HFF-Myc (cell line): ENCODE results near the gene KCNN3.
"Not testable (repeated sequence)": the region's sequence is repeated elsewhere in the genome, so short reads cannot be mapped to it uniquely, and the experiment has no call there.

Experiments
- DNase-seq: peaks from one replicate; pipeline ENCODE4 v3.0.0-alpha.2; 2011; ENCODE audit warnings: low read depth; ENCODE audit errors: extremely low read depth
- H3K4me3 ChIP-seq: replicated peaks from 2 replicates; pipeline ENCODE4 v1.5.1; 2011; ENCODE audit warnings: low read depth, mild to moderate bottlenecking, control low read depth, low read length
- CTCF ChIP-seq: IDR thresholded peaks from 2 replicates; pipeline ENCODE4 v1.5.1; 2012; ENCODE audit warnings: mild to moderate bottlenecking, low read depth, low read length, control low read depth; ENCODE audit errors: missing control alignments

Gene KCNN3

DNA sequence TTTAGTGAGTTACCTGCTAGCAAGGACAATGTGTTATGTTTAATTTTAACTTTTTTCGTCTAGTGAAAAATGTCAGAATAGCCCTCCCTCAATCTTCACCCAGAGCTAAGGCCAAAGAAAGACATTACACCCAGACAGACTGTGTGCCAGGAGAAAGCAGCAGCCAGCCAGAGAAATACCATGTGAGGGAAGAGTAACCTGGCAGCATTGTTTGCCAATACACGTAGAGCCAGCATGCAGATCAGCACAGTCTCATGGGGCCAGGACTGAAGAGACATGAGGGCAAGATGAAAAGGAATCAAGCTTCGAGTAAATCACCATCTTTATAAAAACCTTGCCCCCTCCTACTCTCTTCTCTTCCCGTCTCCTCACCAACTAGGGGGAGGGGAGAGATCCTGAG lies 173.6 kb downstream of the KCNN3 start:
- no peak for DNase-seq
- no peak for TF ChIP-seq CTCF

DNA sequence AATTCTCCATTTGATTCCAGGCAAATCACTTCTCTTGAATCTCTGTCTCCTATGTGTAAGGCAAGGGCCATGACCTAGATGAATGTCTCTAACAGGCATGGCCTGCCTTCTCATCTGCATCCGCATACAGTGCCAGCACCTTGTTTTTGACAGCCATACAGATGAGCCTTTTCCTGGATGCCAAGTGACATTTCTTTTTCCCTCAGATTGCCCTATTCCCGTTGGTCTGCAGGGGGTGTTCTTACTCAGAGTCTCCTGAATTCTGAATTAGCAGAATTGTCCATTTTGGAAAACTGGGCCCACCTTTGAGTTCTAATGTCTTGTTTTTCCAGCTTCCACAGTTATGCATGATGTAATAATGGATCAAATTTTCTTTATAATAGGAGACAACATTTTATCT lies 174.1 kb downstream of the KCNN3 start:
- TF ChIP-seq CTCF = peak; percentile 26
- no peak for DNase-seq
- H3K4me3 ChIP-seq = no peak overlapping the region

More for the DNA sequence above, 173.6 kb downstream of the KCNN3 start:
- no peak overlapping the region for H3K4me3 ChIP-seq

DNA sequence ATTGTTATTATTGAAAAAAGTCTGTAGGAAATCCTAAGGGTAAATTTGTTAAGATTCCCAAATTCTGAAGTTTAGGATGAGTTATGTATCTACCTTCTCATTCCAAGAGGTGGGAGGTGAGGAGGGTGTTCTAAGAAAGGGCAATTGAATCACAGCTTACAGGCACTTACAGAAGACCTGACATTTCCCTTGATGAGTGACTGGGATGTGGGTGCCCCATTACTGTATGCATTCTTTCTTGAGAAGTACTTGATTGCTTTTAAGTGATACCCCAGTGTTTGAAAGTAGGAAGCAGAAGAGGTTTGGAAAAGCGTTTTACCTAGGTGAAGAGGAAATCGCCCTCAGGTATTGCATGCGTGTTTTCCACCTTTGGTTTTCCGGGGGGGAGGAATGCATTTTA lies 175.1 kb downstream of the KCNN3 start:
- TF ChIP-seq CTCF = no peak
- H3K4me3 ChIP-seq = no peak overlapping the region
- DNase-seq = no peak

DNA sequence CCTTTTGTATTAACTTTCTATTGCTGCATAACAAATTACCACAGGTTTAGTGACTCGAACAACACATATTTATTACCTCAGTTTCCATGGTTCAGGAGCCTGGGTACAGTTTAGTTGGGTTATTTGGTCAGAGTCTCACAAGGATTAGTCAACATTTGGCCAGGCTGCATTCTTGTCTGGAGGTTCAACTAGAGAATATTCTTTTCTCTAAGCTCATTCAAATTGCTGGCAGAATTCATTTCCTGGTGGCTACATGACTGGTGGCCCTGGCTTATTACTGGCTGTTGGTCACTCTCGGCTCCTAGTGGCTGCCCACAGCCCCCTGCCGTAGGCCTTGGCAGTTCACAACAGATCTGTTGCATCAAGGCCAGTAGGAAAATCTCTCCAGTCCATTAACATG lies 181.0 kb downstream of the KCNN3 start:
- no peak for DNase-seq
- no peak overlapping the region for H3K4me3 ChIP-seq
- no peak for TF ChIP-seq CTCF

- H3K4me3 ChIP-seq = no peak overlapping the region
- no peak for TF ChIP-seq CTCF
- no peak for DNase-seq
Observed at GRCh38 chr1:154686507-154686906, 183.6 kb downstream of the KCNN3 start.

GRCh38 chr1:154683820-154684219 lies 186.3 kb downstream of the KCNN3 start:
- H3K4me3 ChIP-seq = no peak overlapping the region
- no peak for TF ChIP-seq CTCF
- no peak for DNase-seq

DNA sequence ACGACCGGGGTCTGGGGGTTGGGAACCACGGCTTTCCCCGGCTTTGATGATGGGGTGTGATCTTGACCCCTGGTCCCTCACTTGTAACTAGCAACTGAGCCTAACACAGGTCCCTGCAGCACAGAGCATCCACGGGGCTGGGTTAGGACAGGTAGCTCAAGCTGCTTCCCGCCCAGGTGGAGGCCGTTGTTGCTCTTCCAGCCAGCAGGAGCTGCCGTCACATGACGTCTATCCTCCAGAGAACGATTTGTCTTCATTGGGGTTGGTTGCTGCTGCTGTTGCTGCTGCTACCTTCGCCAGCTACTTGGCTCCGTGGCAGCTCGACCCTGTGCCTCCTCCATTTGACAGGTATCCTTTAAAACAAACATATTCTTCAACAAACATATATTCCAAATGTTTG lies 187.8 kb downstream of the KCNN3 start:
- DNase-seq = no peak
- TF ChIP-seq CTCF = no peak
- H3K4me3 ChIP-seq = no peak overlapping the region

DNA sequence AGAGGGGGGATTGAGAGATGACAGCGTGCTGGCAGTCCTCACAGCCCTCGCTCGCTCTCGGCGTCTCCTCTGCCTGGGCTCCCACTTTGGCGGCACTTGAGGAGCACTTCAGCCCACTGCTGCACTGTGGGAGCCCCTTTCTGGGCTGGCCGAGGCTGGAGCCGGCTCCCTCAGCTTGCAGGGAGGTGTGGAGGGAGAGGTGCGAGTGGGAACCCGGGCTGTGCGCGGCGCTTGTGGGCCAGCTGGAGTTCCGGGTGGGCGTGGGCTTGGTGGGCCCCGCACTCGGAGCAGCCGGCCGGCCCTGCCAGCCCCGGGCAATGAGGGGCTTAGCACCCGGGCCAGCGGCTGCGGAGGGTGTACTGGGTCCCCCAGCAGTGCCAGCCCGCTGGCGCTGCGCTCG lies 192.2 kb downstream of the KCNN3 start:
- DNase-seq, H3K4me3 ChIP-seq: not testable (repeated sequence)

DNA sequence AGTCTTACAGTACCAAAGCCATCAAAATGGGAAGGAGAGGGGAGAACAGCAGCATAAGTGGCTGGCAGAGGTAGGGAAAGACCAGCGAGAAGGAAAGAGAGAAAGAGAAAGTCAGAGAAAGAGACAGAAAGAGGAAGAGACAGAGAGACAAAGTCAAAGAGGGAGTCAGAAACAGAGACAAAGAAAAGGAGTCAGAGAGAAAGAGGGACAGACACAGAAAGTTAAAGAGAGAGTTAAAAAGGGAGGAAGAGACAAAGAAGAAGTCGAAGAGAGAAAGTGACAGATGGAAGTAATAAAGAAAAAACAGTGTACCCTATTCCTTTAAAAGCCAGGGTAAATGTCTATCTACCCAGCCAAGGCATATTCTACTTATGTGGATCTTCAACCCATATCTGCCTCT lies 193.2 kb downstream of the KCNN3 start:
- not testable (repeated sequence) for H3K4me3 ChIP-seq

GRCh38 chr1:154674456-154674855 lies 195.6 kb downstream of the KCNN3 start:
- H3K4me3 ChIP-seq, DNase-seq: not testable (repeated sequence)

More for the DNA sequence above, 193.2 kb downstream of the KCNN3 start:
- DNase-seq = not testable (repeated sequence)

- H3K4me3 ChIP-seq, DNase-seq: not testable (repeated sequence)
Observed at GRCh38 chr1:154672245-154672644, 197.8 kb downstream of the KCNN3 start.
